HG03558 (cell line): ENCODE measurements around the gene SESN3.

Source experiments
- ATAC-seq: cut with Tn5 transposase; IDR thresholded peaks from one replicate; pipeline ENCODE4 v1.9.1; 2021; ENCODE audit warnings: moderate number of reproducible peaks; ENCODE audit not compliant: unreplicated experiment; ENCODE audit errors: extremely low read depth

Gene SESN3

DNA sequence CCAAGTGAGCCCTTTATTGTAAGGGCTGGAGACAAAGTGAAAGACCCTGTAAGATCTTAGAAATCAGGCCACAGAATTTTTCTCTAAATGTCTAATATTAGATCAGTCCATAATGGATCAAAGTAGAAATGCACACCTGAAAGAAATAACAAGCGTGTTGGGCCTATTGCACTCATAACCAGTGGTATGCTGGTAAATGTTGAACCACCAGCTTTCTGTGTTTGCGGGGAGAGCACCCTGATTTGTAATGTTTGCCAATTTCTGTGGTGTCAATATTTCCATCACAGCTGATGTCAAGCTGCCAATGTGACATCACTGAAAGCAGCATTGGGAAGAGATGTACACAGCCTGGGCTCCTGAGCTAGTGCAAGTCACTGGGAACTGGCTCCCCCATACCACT, 95.1 kb downstream of the SESN3 start:
- no peak for ATAC-seq

DNA sequence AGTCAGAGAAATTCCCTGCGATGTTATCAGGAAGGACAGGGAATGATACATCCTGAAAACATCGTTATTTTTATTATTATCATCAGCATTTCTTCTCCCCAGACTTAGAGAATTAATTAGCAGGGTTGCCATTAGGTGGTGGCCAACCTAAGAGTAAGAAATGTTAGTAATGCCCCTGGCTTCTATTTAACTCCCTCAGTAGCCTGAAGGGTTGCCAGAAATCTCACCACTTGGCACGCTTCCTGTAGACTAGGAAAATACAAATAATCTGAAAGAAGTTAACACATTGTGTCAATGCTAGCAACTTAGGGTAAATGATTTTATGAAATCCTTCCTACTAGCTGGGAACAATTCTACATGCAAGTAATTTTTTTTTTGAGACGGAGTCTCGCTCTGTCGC, 95.8 kb downstream of the SESN3 start:
- no peak for ATAC-seq

DNA sequence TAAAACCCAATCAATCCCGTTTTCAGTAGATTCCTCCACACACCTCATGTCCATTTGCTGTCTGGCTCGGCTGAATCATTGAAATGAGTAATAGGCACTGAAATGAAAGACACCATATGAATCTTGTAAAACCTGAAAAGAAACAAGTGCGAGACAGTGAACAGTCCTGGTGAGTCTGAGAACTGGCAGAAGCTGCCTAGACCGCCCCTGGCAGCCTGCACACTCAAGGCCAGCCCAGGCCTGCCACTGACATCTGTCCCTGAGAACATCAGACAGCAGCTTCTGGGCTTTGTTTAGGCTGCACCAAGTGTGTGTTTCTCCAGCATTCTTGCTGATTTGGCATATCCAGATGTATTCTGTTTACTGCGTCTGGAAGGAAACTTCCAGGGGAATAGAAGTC, 96.5 kb downstream of the SESN3 start:
- no peak for ATAC-seq

DNA sequence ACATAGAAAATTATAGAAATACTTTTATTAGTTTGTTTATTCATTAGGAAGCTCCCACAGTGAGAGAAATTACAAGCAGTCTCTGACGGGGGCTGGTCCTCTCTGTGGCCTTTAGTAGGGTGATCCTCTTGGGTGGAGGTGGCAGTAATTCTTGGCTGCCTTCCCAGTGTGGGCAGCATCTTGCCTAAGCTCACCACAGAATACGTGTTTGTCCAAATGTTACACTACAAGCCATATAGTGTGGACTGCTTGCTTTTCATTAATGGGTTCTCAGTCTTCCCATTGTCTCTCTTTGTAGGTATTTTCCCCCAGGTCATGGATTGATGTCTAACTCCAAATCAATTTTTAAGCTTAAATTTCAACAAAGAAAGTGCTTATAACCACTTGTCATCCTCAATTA, 98.0 kb downstream of the SESN3 start:
- no peak for ATAC-seq

DNA sequence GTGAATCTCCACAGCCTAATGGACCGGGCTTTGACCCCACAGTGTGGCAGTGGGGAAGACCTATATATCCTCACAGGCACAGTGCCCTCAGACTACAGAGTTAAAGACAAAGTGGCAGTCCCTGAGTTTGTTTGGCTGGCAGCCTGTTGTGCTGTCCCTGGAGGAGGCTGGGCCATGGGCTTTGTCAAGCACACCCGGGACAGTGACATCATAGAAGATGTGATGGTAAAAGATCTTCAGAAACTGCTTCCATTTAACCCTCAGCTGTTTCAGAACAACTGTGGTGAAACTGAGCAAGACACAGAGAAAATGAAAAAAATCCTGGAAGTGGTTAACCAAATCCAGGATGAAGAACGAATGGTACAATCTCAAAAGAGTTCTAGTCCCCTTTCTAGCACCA, 102.4 kb downstream of the SESN3 start:
- no peak for ATAC-seq

DNA sequence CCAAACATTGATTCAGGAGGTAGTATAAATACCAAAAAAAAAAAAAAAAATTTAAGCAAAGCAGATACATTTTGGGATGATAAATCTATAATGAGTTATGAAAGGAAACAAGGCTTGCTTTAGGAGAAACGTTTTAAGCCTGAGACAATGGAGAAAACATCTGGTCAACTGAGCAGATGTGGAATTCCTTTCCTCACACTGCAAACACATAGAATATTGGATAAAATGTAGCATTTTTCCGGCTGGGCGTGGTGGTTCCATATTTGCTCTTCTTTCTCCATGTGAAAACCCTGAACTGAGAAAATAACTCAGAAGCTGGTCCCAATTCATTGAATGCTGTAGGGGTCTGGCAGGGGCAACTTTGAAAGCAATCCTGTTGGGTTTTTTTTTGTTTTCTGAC, 107.4 kb downstream of the SESN3 start:
- no peak for ATAC-seq

DNA sequence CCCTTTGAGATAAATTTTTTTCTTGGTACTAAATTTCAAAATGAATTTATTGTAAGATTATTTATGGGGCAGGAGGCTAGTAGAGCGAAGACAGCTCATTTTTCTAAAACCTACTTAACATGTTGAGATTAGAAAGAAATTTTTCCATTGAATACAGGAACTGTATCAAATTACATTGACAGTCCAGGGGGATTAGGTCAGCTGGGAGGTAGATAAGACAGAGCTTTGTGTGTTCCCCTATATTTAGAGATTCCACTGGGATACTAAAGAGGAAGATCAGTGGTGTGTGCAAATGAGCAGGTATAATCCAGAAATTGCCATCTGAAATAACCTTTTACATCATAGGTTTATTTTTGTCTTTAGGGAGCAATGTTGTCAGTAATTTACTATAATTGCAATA, 109.3 kb downstream of the SESN3 start:
- ATAC-seq: no peak

DNA sequence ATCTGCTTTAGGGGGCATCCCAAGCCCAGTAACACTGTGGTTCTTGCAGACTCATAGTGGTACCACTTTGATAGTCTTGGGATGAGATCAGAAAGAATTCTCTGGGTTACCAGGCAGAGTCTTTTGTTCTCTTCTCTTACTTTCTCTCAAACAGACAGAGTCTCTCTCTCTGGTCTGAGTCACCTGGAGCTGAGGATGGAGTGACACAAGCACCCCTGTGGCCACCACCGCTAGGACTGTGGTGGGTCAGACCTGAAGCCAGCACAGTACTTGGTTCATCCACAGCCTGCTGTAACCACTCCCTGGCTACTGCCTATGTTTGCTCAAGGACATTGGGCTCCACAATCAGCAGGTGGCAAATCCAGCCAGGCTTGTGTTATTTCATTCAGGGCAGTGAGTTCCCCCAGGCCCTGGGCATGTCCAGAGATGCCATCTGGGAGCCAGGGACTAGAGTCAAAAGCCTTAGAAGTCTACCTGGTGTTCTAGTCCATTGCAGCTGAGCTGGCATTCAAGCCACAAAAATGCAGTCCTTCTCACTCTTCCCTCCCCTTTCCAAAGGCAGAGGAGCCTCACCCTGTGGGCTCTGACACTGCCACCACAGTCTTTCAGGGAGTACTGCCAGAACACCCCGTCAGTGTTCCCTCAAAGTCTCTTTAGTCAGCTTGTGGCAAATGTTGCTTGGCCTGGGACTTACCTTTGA, 111.5 kb downstream of the SESN3 start:
- ATAC-seq: no peak

DNA sequence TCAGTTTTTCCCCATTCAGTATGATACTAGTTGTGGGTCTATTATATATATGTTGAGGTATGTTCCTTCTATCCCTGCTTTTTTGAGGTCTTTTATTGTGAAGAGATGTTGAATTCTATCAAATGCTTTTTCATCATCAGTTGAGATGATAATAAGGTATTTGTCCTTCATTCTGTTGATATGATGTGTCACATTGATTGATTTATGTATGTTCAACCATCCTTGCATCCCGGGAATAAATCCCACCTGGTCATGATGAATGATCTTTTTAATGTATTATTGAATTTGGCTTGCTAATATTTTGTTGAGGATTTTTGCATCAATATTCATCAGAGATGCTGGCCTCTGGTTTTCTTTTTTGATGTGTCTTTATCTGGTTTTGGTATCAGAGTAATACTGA, 115.4 kb downstream of the SESN3 start:
- no peak for ATAC-seq
